ENCODE data around the gene CPEB4.

GRCh38 chr5:173839117-173839713 lies 48.9 kb upstream of the CPEB4 start:
- TF ChIP-seq CTCF (conservative IDR thresholded peaks at IDR 0.05 in 1 of 2, IDR thresholded peaks at IDR 0.05 in 1 of 2; ENCODE audit: extremely low read depth in 1 of 2, insufficient read depth in 1 of 2, low read depth in 1 of 2, low read length in 2 of 2) (no peak), EZH2 (IDR thresholded peaks at IDR 0.05; ENCODE audit: borderline replicate concordance, low read length) (no peak)
